HG03354 (cell line): ENCODE data around the gene CCDC89.

Source experiments
- ATAC-seq: cut with Tn5 transposase; IDR thresholded peaks from one replicate; pipeline ENCODE4 v1.9.1; 2021; ENCODE audit warnings: mild to moderate bottlenecking; ENCODE audit not compliant: unreplicated experiment, poor library complexity, severe bottlenecking

Gene CCDC89

GRCh38 chr11:85685820-85686459 lies at the start of gene CCDC89:
Gene CCDC89, minus strand, starts transcription at chr11:85686195. Its CDS starts 65 bp downstream, at chr11:85686130.
- no peak for ATAC-seq

DNA sequence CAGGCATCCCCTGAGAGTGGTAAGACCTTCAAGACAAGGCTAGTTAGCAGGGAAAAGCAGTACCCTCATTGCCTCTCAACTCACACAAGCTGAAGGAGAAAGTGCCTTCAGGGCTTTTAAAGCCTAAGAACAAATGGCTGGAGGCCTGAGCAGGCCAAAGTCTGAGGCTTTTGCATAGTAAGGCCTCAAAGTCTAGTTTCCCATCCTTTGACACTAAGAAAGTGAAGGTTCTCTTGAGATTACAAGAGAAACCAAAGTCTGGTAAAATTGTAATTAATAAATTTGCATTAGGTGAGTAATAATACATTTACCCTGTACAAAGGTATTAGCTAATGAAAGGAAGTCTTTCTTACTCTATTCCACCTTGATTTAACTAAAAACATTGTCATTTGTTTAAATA lies 47.0 kb upstream of the CCDC89 start:
- peak; percentile 92 for ATAC-seq

- no peak for ATAC-seq
These were observed 40.4 kb upstream of the CCDC89 start for GRCh38 chr11:85726381-85726780.

GRCh38 chr11:85725510-85726258 lies 39.7 kb upstream of the CCDC89 start:
- ATAC-seq: no peak

DNA sequence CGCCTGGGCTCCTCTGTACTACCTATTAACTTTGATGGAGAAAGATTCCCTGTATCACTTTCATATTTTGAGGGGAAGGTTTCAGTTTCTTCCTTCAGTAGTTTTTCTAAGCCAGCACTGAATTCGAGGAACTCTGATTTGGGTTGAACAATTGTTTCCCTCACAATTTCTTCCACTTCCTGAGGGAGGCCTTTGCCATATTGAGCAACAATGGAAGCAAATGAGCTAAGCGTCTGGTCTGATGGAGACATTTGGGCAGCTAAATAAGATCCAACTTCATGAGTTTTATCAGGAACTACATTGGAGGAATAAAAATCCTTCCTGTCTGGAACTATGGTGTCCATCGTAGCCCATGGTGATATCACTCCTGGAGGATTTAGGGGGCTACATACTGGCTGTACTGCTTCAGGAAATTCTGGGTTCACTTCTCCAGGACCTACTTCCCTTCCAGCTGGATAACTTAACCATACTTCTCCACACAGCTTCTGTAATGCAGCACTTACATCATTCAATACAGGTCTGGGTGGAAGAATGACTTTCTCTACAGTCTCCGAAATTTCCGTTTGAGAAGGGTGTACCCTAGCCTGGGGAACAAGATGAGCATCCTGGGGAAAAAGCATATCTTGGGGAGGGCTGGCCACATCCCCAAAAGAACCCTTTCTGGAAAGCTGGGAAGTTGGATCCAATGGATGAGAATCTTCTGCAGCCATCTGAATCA lies 38.9 kb upstream of the CCDC89 start:
- ATAC-seq: no peak

DNA sequence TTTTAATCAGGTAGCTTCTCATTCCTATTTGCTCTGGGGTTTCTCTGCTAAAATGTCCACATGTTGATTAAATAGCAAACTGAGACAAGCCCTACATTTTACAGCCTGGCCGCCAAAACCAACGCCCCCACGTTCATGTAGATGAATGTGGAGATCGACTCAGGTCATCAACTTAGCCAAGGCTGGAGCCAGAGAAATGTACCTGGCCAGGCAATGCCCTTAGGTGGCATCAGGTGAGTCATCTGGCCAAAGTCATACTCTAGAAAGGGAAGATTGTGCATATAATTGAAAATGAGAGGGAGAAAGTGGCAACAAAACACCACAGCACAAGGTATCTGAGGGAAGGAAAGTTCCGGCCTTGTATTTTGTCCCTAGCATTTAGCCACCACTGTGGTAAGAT lies 37.1 kb upstream of the CCDC89 start:
- ATAC-seq: no peak

- ATAC-seq: no peak
These were observed 35.2 kb upstream of the CCDC89 start for GRCh38 chr11:85721191-85721590.

DNA sequence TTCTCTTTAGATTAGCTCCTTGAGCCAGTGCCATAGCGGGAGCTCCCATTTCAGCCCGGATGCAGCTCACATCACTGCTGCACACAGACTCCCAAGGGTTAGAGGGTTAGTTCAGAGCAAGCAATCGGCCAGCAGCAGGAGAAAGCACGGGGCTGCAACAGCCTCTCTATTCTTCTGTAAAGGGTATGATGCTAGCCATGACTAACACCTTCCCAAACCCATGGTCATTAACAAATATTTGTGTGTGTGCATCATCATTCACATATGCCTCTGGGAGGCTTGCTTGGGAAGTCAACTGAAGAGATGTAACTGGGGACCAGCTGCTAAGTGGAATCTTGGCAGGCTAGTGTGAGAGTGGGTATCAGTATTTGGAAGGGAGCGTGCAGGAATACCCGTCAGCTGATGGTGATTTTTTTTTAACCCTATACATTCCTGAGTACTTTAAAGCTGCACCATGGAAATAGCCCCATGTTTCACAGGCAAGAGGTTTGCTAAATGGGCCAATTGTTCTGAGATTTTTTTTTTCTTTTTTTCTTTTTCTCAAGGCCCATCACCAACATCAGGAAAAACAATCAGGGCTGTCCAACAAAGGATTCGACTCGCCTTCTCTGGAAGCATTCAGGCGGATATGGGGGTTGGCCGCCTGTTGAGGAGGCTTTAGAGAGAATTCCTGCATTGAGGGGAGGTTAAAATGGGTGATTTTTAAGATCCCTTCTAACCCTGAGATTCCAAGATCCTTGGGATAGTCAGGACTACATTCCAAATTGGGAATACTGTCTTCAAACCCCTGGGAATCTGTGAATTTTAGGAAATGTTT lies 33.2 kb upstream of the CCDC89 start:
- no peak for ATAC-seq

- no peak for ATAC-seq
These were observed 32.3 kb upstream of the CCDC89 start for GRCh38 chr11:85718126-85718943.

- ATAC-seq: no peak
These were observed 31.4 kb upstream of the CCDC89 start for GRCh38 chr11:85717429-85717828.

- no peak for ATAC-seq
These were observed 27.0 kb upstream of the CCDC89 start for GRCh38 chr11:85712953-85713352.

- no peak for ATAC-seq
These were observed 24.9 kb upstream of the CCDC89 start for GRCh38 chr11:85710917-85711316.

- ATAC-seq: no peak
These were observed 24.1 kb upstream of the CCDC89 start for GRCh38 chr11:85709941-85710702.

- ATAC-seq: no peak
These were observed 19.8 kb upstream of the CCDC89 start for GRCh38 chr11:85705800-85706199.

GRCh38 chr11:85704967-85705366 lies 19.0 kb upstream of the CCDC89 start:
- no peak for ATAC-seq

GRCh38 chr11:85699957-85700741 lies 14.2 kb upstream of the CCDC89 start:
- peak; percentile 94 for ATAC-seq

- no peak for ATAC-seq
These were observed 12.2 kb upstream of the CCDC89 start for GRCh38 chr11:85698195-85698594.

DNA sequence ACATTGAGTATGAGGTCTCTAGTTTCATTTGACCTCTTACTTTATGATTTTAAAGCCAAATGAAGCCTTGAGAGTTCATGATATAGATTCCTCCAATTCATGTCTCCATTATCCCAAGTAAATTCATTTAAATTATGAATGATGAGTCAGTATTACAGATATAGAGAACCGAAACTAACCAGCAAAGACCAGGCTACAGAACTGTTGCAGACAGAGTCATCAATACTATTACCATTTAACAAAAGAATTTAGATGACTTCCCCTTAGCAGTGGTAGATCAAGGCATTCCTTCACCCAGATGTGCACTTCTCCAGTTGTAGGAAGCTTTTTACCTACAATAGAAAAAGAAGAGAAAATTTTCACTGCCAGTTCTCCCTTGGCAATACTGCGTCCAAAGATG lies 11.8 kb upstream of the CCDC89 start:
- ATAC-seq: no peak
